Measurements from ENCODE around the gene SPSB2. TPM values are rescaled to one million over a fixed set of nuclear protein-coding genes. Genes with fewer than 3 reads are reported as not detected.
A peak's percentile ranks its signal among the peaks of the same experiment; 100 is the strongest.

SPSB2 gene
- total and polyA plus RNA-seq, 9 of the 15 experiments (the other 6 are each of a cell fraction or from before 2014, with no cell fraction given), result 0.10 to 10.6 (median 1.9) TPM

GRCh38 chr12:6904280-6905276 lies 31.5 kb upstream of the SPSB2 start, which contains the start of gene LRRC23 (continued):
- TF ChIP-seq CHD7 (IDR thresholded peaks at IDR 0.05; ENCODE audit: low read depth, low read length) (no peak), ZNF140 (CRISPR knock-in tag; IDR thresholded peaks at IDR 0.05) (no peak), ZNF644 (tag; IDR thresholded peaks at IDR 0.05; ENCODE audit: low read depth) (no peak), FUS (optimal IDR thresholded peaks at IDR 0.05; ENCODE audit: low read depth, low read length) (no peak), TCF7 (IDR thresholded peaks at IDR 0.05; ENCODE audit: borderline replicate concordance) (no peak), RAD21 (CRISPR knock-in tag; conservative IDR thresholded peaks at IDR 0.05 in 1 of 2, IDR thresholded peaks at IDR 0.05 in 1 of 2) (no peak), TAF1 (IDR thresholded peaks at IDR 0.05; ENCODE audit: control insufficient read depth, extremely low read depth, insufficient read depth, low read length, severe bottlenecking) (no peak), FOSL1 (tag; conservative IDR thresholded peaks at IDR 0.05) (no peak), KLF13 (tag; IDR thresholded peaks at IDR 0.05; ENCODE audit: borderline replicate concordance, low read depth) (0 out of 2 replicates have a peak, but pooled peaks have one; percentile 18), JUNB (CRISPR knock-in tag; conservative IDR thresholded peaks at IDR 0.05) (no peak), PRMT5 (CRISPR knock-in tag; IDR thresholded peaks at IDR 0.05) (no peak), ZNF197 (CRISPR knock-in tag; IDR thresholded peaks at IDR 0.05; ENCODE audit: low read depth) (no peak), KAT2B (IDR thresholded peaks at IDR 0.05; ENCODE audit: low read depth, low read length) (no peak)
- TF ChIP-seq, protein P1, sequence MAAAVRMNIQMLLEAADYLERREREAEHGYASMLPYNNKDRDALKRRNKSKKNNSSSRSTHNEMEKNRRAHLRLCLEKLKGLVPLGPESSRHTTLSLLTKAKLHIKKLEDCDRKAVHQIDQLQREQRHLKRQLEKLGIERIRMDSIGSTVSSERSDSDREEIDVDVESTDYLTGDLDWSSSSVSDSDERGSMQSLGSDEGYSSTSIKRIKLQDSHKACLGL (CRISPR knock-in tag; IDR thresholded peaks at IDR 0.05; ENCODE audit: borderline replicate concordance, poor library complexity, severe bottlenecking), result no peak

All from K562 (cell line).